GM19468 (cell line): ENCODE data around the gene THSD4.

ENCODE experiments used
- ATAC-seq: cut with Tn5 transposase; IDR thresholded peaks from one replicate; pipeline ENCODE4 v1.9.1; 2021; ENCODE audit warnings: mild to moderate bottlenecking, moderate library complexity, moderate number of reproducible peaks; ENCODE audit not compliant: unreplicated experiment; ENCODE audit errors: extremely low read depth

The THSD4 gene

GRCh38 chr15:71736286-71736947 lies 621.1 kb downstream of the THSD4 start:
- no peak for ATAC-seq

GRCh38 chr15:71737761-71738160 lies 622.5 kb downstream of the THSD4 start:
- ATAC-seq = no peak

GRCh38 chr15:71739355-71739754 lies 624.1 kb downstream of the THSD4 start:
- no peak for ATAC-seq

- ATAC-seq = no peak
These were observed 627.7 kb downstream of the THSD4 start for GRCh38 chr15:71742964-71743363.

- ATAC-seq = no peak
These were observed 628.7 kb downstream of the THSD4 start for GRCh38 chr15:71743861-71744382.

- no peak for ATAC-seq
These were observed 631.4 kb downstream of the THSD4 start for GRCh38 chr15:71746719-71747118.

GRCh38 chr15:71747128-71748083 lies 632.1 kb downstream of the THSD4 start:
- ATAC-seq = no peak

GRCh38 chr15:71748293-71748718 lies 633.0 kb downstream of the THSD4 start:
- ATAC-seq = no peak

GRCh38 chr15:71749500-71749899 lies 634.2 kb downstream of the THSD4 start:
- ATAC-seq = no peak

GRCh38 chr15:71752128-71752527 lies 636.9 kb downstream of the THSD4 start:
- no peak for ATAC-seq

GRCh38 chr15:71752604-71753289 lies 637.5 kb downstream of the THSD4 start:
- ATAC-seq = no peak

- no peak for ATAC-seq
These were observed 638.1 kb downstream of the THSD4 start for GRCh38 chr15:71753346-71753745.

GRCh38 chr15:71754660-71755059 lies 639.4 kb downstream of the THSD4 start:
- ATAC-seq = no peak

GRCh38 chr15:71755092-71755970 lies 640.1 kb downstream of the THSD4 start:
- ATAC-seq = no peak

GRCh38 chr15:71756599-71757352 lies 641.5 kb downstream of the THSD4 start:
- no peak for ATAC-seq

- ATAC-seq = no peak
These were observed 642.7 kb downstream of the THSD4 start for GRCh38 chr15:71757741-71758530.

GRCh38 chr15:71758711-71759110 lies 643.4 kb downstream of the THSD4 start:
- no peak for ATAC-seq

- ATAC-seq = no peak
These were observed 645.6 kb downstream of the THSD4 start for GRCh38 chr15:71760852-71761251.
